PC-3 (cell line): Measurements from ENCODE around the gene GRB10. TPM values are rescaled to one million over a fixed set of nuclear protein-coding genes. Genes with fewer than 3 reads are reported as not detected.
"Not testable (repeated sequence)": the region's sequence is repeated elsewhere in the genome, so short reads cannot be mapped to it uniquely, and the experiment has no call there.

Experiments used
- ATAC-seq: fragments of 200-7000 bp; cut with Tn5 transposase; 2 replicates; pipeline ENCODE4 v1.9.1; 2020; ENCODE audit warnings: mild to moderate bottlenecking, moderate library complexity
- BruUV-seq: library from RNA; stranded (reverse); fragments of 400-500 nt; replicated peaks from 2 replicates; lab custom pipeline; 2021; lab: Mats Ljungman, UMichigan
- CTCF ChIA-PET: fragments of 300-600 bp; sonication (Branson Sonifier 250); formaldehyde crosslinking; loops from one replicate; lab custom pipeline; 2022; ENCODE audit warnings: antibody characterized with exemption; lab: Charles Lee
- POLR2A ChIA-PET: fragments of 300-600 bp; sonication (Branson Sonifier 250); formaldehyde crosslinking; loops from one replicate; lab custom pipeline; 2022; ENCODE audit warnings: antibody characterized with exemption; ENCODE audit not compliant: unreplicated experiment; lab: Charles Lee
- DNase-seq: peaks from one replicate; pipeline ENCODE4 v3.0.0-alpha.2; 2015
- H2AFZ ChIP-seq: fragments of 300-600 bp; sonication (generic); 2 replicates; pipeline ENCODE4 v1.6.0; 2016; ENCODE audit warnings: antibody characterized with exemption, low read length
- H3F3A ChIP-seq: fragments of 300-600 bp; sonication (generic); one replicate; pipeline ENCODE4 v1.6.0; 2017; ENCODE audit warnings: antibody characterized with exemption, low read length, control low read depth, mild to moderate bottlenecking; ENCODE audit not compliant: unreplicated experiment
- H3K27ac ChIP-seq: fragments of 300-600 bp; sonication (generic); 2 replicates; pipeline ENCODE4 v1.5.1; 2016; ENCODE audit warnings: mild to moderate bottlenecking, low read length
- H3K27me3 ChIP-seq: fragments of 300-600 bp; sonication (generic); 2 replicates; pipeline ENCODE4 v1.6.1; 2016; ENCODE audit warnings: low read length, mixed read lengths
- H3K36me3 ChIP-seq: fragments of 300-600 bp; sonication (generic); 2 replicates; pipeline ENCODE4 v1.6.1; 2016; ENCODE audit warnings: low read depth, mixed run types, low read length, mixed read lengths
- H3K4me1 ChIP-seq: fragments of 300-600 bp; sonication (generic); 2 replicates; pipeline ENCODE4 v1.5.1; 2016; ENCODE audit warnings: low read length; ENCODE audit not compliant: insufficient read depth
- H3K4me2 ChIP-seq: fragments of 300-600 bp; sonication (generic); 2 replicates; pipeline ENCODE4 v1.6.0; 2016; ENCODE audit warnings: low read length
- H3K4me3 ChIP-seq: fragments of 300-600 bp; sonication (generic); 2 replicates; pipeline ENCODE4 v1.5.1; 2016; ENCODE audit warnings: mild to moderate bottlenecking, low read length, mixed read lengths
- H3K79me2 ChIP-seq: fragments of 300-600 bp; sonication (generic); 2 replicates; pipeline ENCODE4 v1.6.1; 2017; ENCODE audit warnings: low read length, mixed read lengths
- H3K9ac ChIP-seq: fragments of 300-600 bp; sonication (generic); 2 replicates; pipeline ENCODE4 v1.6.0; 2016; ENCODE audit warnings: mild to moderate bottlenecking, low read length
- H3K9me2 ChIP-seq: fragments of 300-600 bp; sonication (generic); replicated peaks from 2 replicates; pipeline ENCODE4 v1.6.1; 2016; ENCODE audit warnings: mixed run types, low read length, mixed read lengths
- H3K9me3 ChIP-seq: fragments of 300-600 bp; sonication (generic); 2 replicates; pipeline ENCODE4 v1.6.1; 2016; ENCODE audit warnings: low read length, mixed read lengths
- H4K20me1 ChIP-seq: fragments of 300-600 bp; sonication (generic); 2 replicates; pipeline ENCODE4 v1.6.1; 2016; ENCODE audit warnings: low read length, mixed read lengths
- CTCF ChIP-seq: fragments of 300-600 bp; sonication (generic); conservative IDR thresholded peaks from 2 replicates; pipeline ENCODE4 v1.5.1; 2017; ENCODE audit warnings: antibody characterized with exemption, low read depth, mild to moderate bottlenecking, low read length
- EZH2 ChIP-seq: fragments of 300-600 bp; sonication (generic); IDR thresholded peaks from one replicate; pipeline ENCODE4 v1.6.1; 2017; ENCODE audit warnings: antibody characterized with exemption, mild to moderate bottlenecking, low read length; ENCODE audit not compliant: unreplicated experiment
- EZH2phosphoT487 ChIP-seq: fragments of 300-600 bp; sonication (generic); IDR thresholded peaks from 2 replicates; pipeline ENCODE4 v1.6.1; 2018; ENCODE audit warnings: mild to moderate bottlenecking, antibody characterized with exemption, low read length, borderline replicate concordance
- intact Hi-C: fragments of 100-400 bp; cut with micrococcal nuclease; formaldehyde crosslinking; loops from 2 replicates; pipeline ENCODE4 v1.9.0; 2023
- total RNA-seq: library from RNA; depleted of rRNA; stranded (reverse); fragments of >200 nt; gene quantifications from 2 replicates; pipeline ENCODE4 v1.2.3, GENCODE V29; 2014

Gene GRB10
- total RNA-seq, 1 experiment from 2014 or later, result 61.3 TPM

- Histone ChIP-seq H3K27me3 (peaks cover 53% of the 10 kb centered on the region), H3K4me1 (no peaks in the 10 kb centered on the region), H3K79me2 (no peaks in the 10 kb centered on the region), H3K27ac (no peak overlapping the region), H3K9ac (no peak overlapping the region), H2AFZ (no peak overlapping the region), H3F3A (no peaks in the 10 kb centered on the region), H3K9me2 (no peaks in the 10 kb centered on the region), H3K4me3 (no peak overlapping the region), H4K20me1 (no peaks in the 10 kb centered on the region), H3K9me3 (no peaks in the 10 kb centered on the region), H3K36me3 (no peaks in the 10 kb centered on the region), H3K4me2 (no peak overlapping the region)
- ChIA-PET CTCF (no interaction called here), POLR2A (no interaction called here)
- no peak for DNase-seq
- intact Hi-C loops, result no loop called here
- ATAC-seq, result no peak
- no peak for TF ChIP-seq CTCF
- no peak for TF ChIP-seq EZH2
- TF ChIP-seq EZH2phosphoT487, result no peak
- no TSS peak for BruUV-seq
These were observed 230.6 kb downstream of the GRB10 start for GRCh38 chr7:50552139-50552538.

DNA sequence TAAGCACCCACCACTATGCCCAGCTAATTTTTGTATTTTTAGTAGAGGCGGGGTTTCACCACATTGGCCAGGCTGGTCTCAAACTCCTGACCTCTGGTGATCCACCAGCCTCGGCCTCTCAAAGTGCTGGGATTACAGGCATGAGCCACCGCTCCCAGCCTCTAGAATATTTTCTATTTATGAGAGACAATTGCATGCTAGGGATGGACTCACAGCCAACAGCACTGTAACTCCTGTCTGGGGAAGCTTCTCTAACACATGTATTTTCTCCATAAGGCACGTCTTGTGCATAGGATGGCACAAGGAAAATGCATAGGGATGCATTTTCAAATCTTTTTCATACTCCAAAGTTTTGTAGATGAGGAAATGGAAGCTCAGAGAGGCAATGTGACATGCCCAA lies 237.1 kb downstream of the GRB10 start:
- CTCF ChIA-PET, ATAC-seq: not testable (repeated sequence)

GRCh38 chr7:50544992-50545391 lies 237.7 kb downstream of the GRB10 start:
- Histone ChIP-seq H3K36me3 (no peaks in the 10 kb centered on the region), H3K9me2 (no peaks in the 10 kb centered on the region), H3K27ac (no peak overlapping the region), H2AFZ (no peak overlapping the region), H3K79me2 (no peaks in the 10 kb centered on the region), H3K27me3 (peaks cover 22% of the 10 kb centered on the region), H3K9ac (no peak overlapping the region), H3K4me2 (no peak overlapping the region), H3K4me1 (no peaks in the 10 kb centered on the region), H4K20me1 (no peaks in the 10 kb centered on the region), H3K4me3 (no peak overlapping the region), H3K9me3 (no peaks in the 10 kb centered on the region), H3F3A (no peaks in the 10 kb centered on the region)
- BruUV-seq, result no TSS peak
- intact Hi-C loops, result no loop called here
- no peak for DNase-seq
- TF ChIP-seq CTCF, result no peak
- no peak for TF ChIP-seq EZH2phosphoT487
- no peak for TF ChIP-seq EZH2
- ATAC-seq, result no peak
- CTCF ChIA-PET, result no interaction called here
- POLR2A ChIA-PET, result no interaction called here

More for the DNA sequence above, 237.1 kb downstream of the GRB10 start:
- intact Hi-C loops, POLR2A ChIA-PET, H2AFZ ChIP-seq, H3K9me3 ChIP-seq, H3K27ac ChIP-seq, H3K9me2 ChIP-seq, H3K4me1 ChIP-seq, H3K4me3 ChIP-seq, BruUV-seq, H3K36me3 ChIP-seq, H3K4me2 ChIP-seq, H4K20me1 ChIP-seq, H3K79me2 ChIP-seq, H3K9ac ChIP-seq, DNase-seq, H3F3A ChIP-seq: not testable (repeated sequence)
- H3K27me3 ChIP-seq, result peaks cover 26% of the 10 kb centered on the region
